ENCODE results near the gene KCNE5. TPM values are rescaled to one million over a fixed set of nuclear protein-coding genes. Genes with fewer than 3 reads are reported as not detected.
"Not testable (repeated sequence)": the region's sequence is repeated elsewhere in the genome, so short reads cannot be mapped to it uniquely, and the experiment has no call there.

The KCNE5 gene
- total RNA-seq, 2 donors from 2014 or later = not detected

GRCh38 chrX:109600237-109600651 lies 24.7 kb downstream of the KCNE5 start:
- H3K4me3 ChIP-seq = no peak overlapping the region
- no peak for DNase-seq
- no peaks in the 10 kb centered on the region for H3K27me3 ChIP-seq
- H3K4me1 ChIP-seq = no peaks in the 10 kb centered on the region
- H3K9me3 ChIP-seq = no peaks in the 10 kb centered on the region
- intact Hi-C loops (cut with DNase I) = no loop called here
- no peak overlapping the region for H3K9ac ChIP-seq (ENCODE audit: low read depth in 2 of 2, low read length in 2 of 2)
- H3K36me3 ChIP-seq = no peaks in the 10 kb centered on the region
- TF ChIP-seq, protein P1, sequence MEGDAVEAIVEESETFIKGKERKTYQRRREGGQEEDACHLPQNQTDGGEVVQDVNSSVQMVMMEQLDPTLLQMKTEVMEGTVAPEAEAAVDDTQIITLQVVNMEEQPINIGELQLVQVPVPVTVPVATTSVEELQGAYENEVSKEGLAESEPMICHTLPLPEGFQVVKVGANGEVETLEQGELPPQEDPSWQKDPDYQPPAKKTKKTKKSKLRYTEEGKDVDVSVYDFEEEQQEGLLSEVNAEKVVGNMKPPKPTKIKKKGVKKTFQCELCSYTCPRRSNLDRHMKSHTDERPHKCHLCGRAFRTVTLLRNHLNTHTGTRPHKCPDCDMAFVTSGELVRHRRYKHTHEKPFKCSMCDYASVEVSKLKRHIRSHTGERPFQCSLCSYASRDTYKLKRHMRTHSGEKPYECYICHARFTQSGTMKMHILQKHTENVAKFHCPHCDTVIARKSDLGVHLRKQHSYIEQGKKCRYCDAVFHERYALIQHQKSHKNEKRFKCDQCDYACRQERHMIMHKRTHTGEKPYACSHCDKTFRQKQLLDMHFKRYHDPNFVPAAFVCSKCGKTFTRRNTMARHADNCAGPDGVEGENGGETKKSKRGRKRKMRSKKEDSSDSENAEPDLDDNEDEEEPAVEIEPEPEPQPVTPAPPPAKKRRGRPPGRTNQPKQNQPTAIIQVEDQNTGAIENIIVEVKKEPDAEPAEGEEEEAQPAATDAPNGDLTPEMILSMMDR (IDR thresholded peaks at IDR 0.05) = no peak
- no peak overlapping the region for H3K27ac ChIP-seq

GRCh38 chrX:109596015-109596414 lies 29.0 kb downstream of the KCNE5 start:
- Histone ChIP-seq H3K27ac (no peak overlapping the region), H3K27me3 (no peaks in the 10 kb centered on the region), H3K36me3 (no peaks in the 10 kb centered on the region), H3K4me3 (no peak overlapping the region), H3K9ac (ENCODE audit: low read depth in 2 of 2, low read length in 2 of 2) (no peak overlapping the region), H3K4me1 (no peaks in the 10 kb centered on the region), H3K9me3 (no peaks in the 10 kb centered on the region)
- no peak for DNase-seq
- TF ChIP-seq, protein P1 (IDR thresholded peaks at IDR 0.05) = no peak
- intact Hi-C loops (cut with DNase I) = no loop called here

DNA sequence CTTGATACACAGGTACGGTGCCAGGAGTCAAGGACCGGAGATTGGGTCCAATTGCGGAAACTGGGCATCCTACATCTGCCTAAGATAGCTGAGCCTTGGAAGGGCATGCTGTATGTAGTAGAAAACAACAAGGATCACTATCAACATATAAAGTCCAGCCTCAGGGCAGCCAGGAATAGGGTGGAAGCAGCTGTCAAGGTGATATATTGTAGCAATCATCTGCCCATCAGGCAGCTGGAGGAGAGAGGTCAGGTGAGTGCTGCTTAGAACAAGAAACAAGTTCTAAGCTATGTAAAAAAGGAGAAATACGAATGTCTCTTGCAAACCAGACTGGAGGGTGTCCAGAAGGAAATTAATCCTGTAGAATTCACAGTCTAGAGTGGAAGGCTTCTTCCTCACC lies 34.8 kb downstream of the KCNE5 start:
- intact Hi-C loops (cut with DNase I) = no loop called here
- Histone ChIP-seq H3K36me3 (no peaks in the 10 kb centered on the region), H3K4me1 (no peaks in the 10 kb centered on the region), H3K27me3 (no peaks in the 10 kb centered on the region), H3K9ac (ENCODE audit: low read depth in 2 of 2, low read length in 2 of 2) (no peak overlapping the region), H3K9me3 (no peaks in the 10 kb centered on the region), H3K27ac (no peak overlapping the region), H3K4me3 (no peak overlapping the region)
- TF ChIP-seq, protein P1 (IDR thresholded peaks at IDR 0.05) = no peak
- DNase-seq = no peak

GRCh38 chrX:109585488-109585887 lies 39.5 kb downstream of the KCNE5 start:
- DNase-seq = no peak
- TF ChIP-seq, protein P1 (IDR thresholded peaks at IDR 0.05) = no peak
- intact Hi-C loops (cut with DNase I) = no loop called here
- Histone ChIP-seq H3K9ac (ENCODE audit: low read depth in 2 of 2, low read length in 2 of 2) (no peak overlapping the region), H3K27me3 (no peaks in the 10 kb centered on the region), H3K4me3 (no peak overlapping the region), H3K36me3 (no peaks in the 10 kb centered on the region), H3K9me3 (no peaks in the 10 kb centered on the region), H3K27ac (no peak overlapping the region), H3K4me1 (no peaks in the 10 kb centered on the region)

- Histone ChIP-seq H3K36me3 (no peaks in the 10 kb centered on the region), H3K9me3 (no peaks in the 10 kb centered on the region), H3K27me3 (no peaks in the 10 kb centered on the region), H3K27ac (no peak overlapping the region), H3K9ac (ENCODE audit: low read depth in 2 of 2, low read length in 2 of 2) (no peak overlapping the region), H3K4me3 (no peak overlapping the region), H3K4me1 (no peaks in the 10 kb centered on the region)
- TF ChIP-seq, protein P1 (IDR thresholded peaks at IDR 0.05) = no peak
- DNase-seq = no peak
- intact Hi-C loops (cut with DNase I) = no loop called here
Measured at GRCh38 chrX:109578916-109579315, 46.1 kb downstream of the KCNE5 start.

GRCh38 chrX:109577055-109577454 lies 47.9 kb downstream of the KCNE5 start:
- no peak for DNase-seq
- Histone ChIP-seq H3K27me3 (no peaks in the 10 kb centered on the region), H3K4me3 (no peak overlapping the region), H3K27ac (no peak overlapping the region), H3K4me1 (no peaks in the 10 kb centered on the region), H3K9ac (ENCODE audit: low read depth in 2 of 2, low read length in 2 of 2) (no peak overlapping the region), H3K9me3 (no peaks in the 10 kb centered on the region), H3K36me3 (no peaks in the 10 kb centered on the region)
- TF ChIP-seq, protein P1 (IDR thresholded peaks at IDR 0.05) = no peak
- intact Hi-C loops (cut with DNase I) = no loop called here

DNA sequence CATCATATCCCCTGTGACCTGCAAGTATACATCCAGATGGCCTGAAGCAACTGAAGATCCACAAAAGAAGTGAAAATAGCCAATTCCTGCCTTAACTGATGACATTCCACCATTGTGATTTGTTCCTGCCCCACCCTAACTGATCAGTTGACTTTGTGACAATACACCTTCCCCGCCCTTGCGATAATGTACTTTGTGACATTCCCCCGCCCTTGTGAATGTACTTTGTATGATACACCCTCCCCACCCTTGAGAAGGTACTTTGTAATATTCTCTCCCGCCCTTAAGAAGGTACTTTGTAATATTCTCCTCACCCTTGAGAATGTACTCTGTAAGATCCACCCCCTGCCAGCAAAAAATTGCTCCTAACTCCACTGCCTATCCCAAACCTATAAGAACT lies 48.9 kb downstream of the KCNE5 start:
- intact Hi-C loops (cut with DNase I); H3K4me3 ChIP-seq; H3K9ac ChIP-seq (ENCODE audit: low read depth in 2 of 2, low read length in 2 of 2); H3K27ac ChIP-seq; H3K36me3 ChIP-seq; H3K27me3 ChIP-seq; H3K9me3 ChIP-seq; H3K4me1 ChIP-seq; DNase-seq: not testable (repeated sequence)
